ENCODE measurements around the gene SF3A1. TPM values are rescaled to one million over a fixed set of nuclear protein-coding genes. Genes with fewer than 3 reads are reported as not detected.

The SF3A1 gene
- total RNA-seq, 1 experiment from 2014 or later, result 272 TPM

DNA sequence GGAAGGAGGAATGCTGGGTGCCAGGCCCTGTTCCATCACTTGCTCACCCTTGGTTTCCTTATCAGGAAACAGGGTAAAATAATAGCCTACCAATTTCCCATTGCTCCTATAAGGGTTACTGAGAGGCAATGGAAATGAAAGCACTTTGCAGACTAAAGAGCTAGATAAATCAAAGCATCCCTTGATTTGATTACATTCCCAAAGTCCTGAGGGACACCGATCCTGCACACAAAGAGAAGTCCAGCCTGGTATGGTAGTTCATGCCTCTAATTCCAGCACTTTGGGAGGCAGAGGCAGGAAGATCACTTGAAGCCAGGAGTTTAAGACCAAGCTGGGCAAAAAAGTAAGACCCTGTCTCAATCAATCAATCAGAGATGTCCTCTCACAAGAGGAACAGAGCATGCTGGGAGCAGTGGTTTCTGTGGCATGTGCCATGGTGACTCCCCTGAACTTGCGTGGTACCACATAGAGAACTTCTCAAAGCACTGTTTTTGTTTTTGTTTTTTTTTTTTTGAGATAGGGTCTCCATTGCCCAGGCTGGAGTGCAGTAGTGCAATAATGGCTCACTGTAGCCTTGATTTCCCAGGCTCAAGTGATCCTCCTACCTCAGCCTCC is 40.6 kb downstream of the SF3A1 start (continued):
- TF ChIP-seq, protein P1, sequence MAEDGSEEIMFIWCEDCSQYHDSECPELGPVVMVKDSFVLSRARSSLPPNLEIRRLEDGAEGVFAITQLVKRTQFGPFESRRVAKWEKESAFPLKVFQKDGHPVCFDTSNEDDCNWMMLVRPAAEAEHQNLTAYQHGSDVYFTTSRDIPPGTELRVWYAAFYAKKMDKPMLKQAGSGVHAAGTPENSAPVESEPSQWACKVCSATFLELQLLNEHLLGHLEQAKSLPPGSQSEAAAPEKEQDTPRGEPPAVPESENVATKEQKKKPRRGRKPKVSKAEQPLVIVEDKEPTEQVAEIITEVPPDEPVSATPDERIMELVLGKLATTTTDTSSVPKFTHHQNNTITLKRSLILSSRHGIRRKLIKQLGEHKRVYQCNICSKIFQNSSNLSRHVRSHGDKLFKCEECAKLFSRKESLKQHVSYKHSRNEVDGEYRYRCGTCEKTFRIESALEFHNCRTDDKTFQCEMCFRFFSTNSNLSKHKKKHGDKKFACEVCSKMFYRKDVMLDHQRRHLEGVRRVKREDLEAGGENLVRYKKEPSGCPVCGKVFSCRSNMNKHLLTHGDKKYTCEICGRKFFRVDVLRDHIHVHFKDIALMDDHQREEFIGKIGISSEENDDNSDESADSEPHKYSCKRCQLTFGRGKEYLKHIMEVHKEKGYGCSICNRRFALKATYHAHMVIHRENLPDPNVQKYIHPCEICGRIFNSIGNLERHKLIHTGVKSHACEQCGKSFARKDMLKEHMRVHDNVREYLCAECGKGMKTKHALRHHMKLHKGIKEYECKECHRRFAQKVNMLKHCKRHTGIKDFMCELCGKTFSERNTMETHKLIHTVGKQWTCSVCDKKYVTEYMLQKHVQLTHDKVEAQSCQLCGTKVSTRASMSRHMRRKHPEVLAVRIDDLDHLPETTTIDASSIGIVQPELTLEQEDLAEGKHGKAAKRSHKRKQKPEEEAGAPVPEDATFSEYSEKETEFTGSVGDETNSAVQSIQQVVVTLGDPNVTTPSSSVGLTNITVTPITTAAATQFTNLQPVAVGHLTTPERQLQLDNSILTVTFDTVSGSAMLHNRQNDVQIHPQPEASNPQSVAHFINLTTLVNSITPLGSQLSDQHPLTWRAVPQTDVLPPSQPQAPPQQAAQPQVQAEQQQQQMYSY (CRISPR knock-in tag; IDR thresholded peaks at IDR 0.05), result no peak
- TF ChIP-seq ZNF232 (CRISPR knock-in tag; IDR thresholded peaks at IDR 0.05), result no peak

DNA sequence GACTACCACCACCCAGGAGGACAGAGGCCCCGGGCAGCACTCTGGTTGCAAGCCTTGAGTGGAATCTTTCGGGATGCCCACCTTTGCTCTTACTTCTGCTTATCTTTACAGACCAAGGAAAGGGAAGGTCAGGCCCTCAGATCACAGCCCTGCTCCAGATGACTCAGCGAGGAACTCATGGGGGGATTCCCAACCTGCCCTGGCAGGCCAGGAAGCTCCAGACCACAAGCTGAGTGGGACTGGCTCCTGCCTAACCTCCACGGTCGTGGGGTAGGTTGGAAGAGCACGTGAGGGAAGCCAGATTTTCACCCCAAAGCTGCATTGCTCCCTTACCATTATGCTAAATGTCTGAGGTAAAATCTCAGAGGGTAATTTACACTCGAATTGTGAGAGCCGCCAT is 41.8 kb downstream of the SF3A1 start:
- no peak for DNase-seq (ENCODE audit: low spot score)
- no peak for TF ChIP-seq ZNF317 (CRISPR knock-in tag; IDR thresholded peaks at IDR 0.05; ENCODE audit: borderline replicate concordance, low read depth)
- no peak for TF ChIP-seq SMAD4 (CRISPR knock-in tag; IDR thresholded peaks at IDR 0.05)
- TF ChIP-seq, protein P2, sequence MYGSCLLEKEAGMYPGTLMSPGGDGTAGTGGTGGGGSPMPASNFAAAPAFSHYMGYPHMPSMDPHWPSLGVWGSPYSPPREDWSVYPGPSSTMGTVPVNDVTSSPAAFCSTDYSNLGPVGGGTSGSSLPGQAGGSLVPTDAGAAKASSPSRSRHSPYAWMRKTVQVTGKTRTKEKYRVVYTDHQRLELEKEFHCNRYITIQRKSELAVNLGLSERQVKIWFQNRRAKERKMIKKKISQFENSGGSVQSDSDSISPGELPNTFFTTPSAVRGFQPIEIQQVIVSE (CRISPR knock-in tag; IDR thresholded peaks at IDR 0.05; ENCODE audit: borderline replicate concordance), result no peak
- TF ChIP-seq, protein P3, sequence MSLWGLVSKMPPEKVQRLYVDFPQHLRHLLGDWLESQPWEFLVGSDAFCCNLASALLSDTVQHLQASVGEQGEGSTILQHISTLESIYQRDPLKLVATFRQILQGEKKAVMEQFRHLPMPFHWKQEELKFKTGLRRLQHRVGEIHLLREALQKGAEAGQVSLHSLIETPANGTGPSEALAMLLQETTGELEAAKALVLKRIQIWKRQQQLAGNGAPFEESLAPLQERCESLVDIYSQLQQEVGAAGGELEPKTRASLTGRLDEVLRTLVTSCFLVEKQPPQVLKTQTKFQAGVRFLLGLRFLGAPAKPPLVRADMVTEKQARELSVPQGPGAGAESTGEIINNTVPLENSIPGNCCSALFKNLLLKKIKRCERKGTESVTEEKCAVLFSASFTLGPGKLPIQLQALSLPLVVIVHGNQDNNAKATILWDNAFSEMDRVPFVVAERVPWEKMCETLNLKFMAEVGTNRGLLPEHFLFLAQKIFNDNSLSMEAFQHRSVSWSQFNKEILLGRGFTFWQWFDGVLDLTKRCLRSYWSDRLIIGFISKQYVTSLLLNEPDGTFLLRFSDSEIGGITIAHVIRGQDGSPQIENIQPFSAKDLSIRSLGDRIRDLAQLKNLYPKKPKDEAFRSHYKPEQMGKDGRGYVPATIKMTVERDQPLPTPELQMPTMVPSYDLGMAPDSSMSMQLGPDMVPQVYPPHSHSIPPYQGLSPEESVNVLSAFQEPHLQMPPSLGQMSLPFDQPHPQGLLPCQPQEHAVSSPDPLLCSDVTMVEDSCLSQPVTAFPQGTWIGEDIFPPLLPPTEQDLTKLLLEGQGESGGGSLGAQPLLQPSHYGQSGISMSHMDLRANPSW (CRISPR knock-in tag; conservative IDR thresholded peaks at IDR 0.05; ENCODE audit: low read depth), result no peak
- TF ChIP-seq ZNF396 (CRISPR knock-in tag; IDR thresholded peaks at IDR 0.05; ENCODE audit: borderline replicate concordance), result no peak
- TF ChIP-seq, protein P4, sequence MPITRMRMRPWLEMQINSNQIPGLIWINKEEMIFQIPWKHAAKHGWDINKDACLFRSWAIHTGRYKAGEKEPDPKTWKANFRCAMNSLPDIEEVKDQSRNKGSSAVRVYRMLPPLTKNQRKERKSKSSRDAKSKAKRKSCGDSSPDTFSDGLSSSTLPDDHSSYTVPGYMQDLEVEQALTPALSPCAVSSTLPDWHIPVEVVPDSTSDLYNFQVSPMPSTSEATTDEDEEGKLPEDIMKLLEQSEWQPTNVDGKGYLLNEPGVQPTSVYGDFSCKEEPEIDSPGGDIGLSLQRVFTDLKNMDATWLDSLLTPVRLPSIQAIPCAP (CRISPR knock-in tag; IDR thresholded peaks at IDR 0.05), result no peak
- TF ChIP-seq ATF2 (CRISPR knock-in tag; IDR thresholded peaks at IDR 0.05; ENCODE audit: borderline replicate concordance, low read depth), result no peak
- no peak for TF ChIP-seq ZNF263 (CRISPR knock-in tag; IDR thresholded peaks at IDR 0.05; ENCODE audit: low read depth)
- TF ChIP-seq, protein P5, sequence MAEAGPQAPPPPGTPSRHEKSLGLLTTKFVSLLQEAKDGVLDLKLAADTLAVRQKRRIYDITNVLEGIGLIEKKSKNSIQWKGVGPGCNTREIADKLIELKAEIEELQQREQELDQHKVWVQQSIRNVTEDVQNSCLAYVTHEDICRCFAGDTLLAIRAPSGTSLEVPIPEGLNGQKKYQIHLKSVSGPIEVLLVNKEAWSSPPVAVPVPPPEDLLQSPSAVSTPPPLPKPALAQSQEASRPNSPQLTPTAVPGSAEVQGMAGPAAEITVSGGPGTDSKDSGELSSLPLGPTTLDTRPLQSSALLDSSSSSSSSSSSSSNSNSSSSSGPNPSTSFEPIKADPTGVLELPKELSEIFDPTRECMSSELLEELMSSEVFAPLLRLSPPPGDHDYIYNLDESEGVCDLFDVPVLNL (CRISPR knock-in tag; IDR thresholded peaks at IDR 0.05; ENCODE audit: borderline replicate concordance, low read depth), result no peak
- TF ChIP-seq CREM (CRISPR knock-in tag; IDR thresholded peaks at IDR 0.05), result no peak
- no peak for TF ChIP-seq ZNF425 (CRISPR knock-in tag; conservative IDR thresholded peaks at IDR 0.05)
- no peak for TF ChIP-seq FOXP1 (CRISPR knock-in tag; IDR thresholded peaks at IDR 0.05; ENCODE audit: borderline replicate concordance)
- no peak for TF ChIP-seq FOXJ3 (CRISPR knock-in tag; IDR thresholded peaks at IDR 0.05; ENCODE audit: borderline replicate concordance)
- TF ChIP-seq SMAD3 (CRISPR knock-in tag; IDR thresholded peaks at IDR 0.05; ENCODE audit: borderline replicate concordance), result no peak
- no peak for TF ChIP-seq NR3C1 (CRISPR knock-in tag; conservative IDR thresholded peaks at IDR 0.05; ENCODE audit: low read depth)
- no peak for TF ChIP-seq MYBL2 (CRISPR knock-in tag; IDR thresholded peaks at IDR 0.05)
- no peak for TF ChIP-seq ZNF423 (CRISPR knock-in tag; IDR thresholded peaks at IDR 0.05)
- TF ChIP-seq, protein P6, sequence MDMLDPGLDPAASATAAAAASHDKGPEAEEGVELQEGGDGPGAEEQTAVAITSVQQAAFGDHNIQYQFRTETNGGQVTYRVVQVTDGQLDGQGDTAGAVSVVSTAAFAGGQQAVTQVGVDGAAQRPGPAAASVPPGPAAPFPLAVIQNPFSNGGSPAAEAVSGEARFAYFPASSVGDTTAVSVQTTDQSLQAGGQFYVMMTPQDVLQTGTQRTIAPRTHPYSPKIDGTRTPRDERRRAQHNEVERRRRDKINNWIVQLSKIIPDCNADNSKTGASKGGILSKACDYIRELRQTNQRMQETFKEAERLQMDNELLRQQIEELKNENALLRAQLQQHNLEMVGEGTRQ (CRISPR knock-in tag; IDR thresholded peaks at IDR 0.05), result no peak

More for the DNA sequence above, 41.8 kb downstream of the SF3A1 start:
- H3K27ac Mint-ChIP-seq, result no peak overlapping the region
- no peak for ATAC-seq
- CTCF ChIA-PET, result interaction anchor here (1.5 to 6.7 kb wide), 2 partner anchors 12 to 27 kb away, joined by 5 to 36 read pairs; partner anchors contain the start of genes CASTOR1 and TBC1D10A
- POLR2A ChIA-PET, result no interaction called here
- peaks cover 10% of the 10 kb centered on the region for H3K4me1 Mint-ChIP-seq
- H3K9me3 Mint-ChIP-seq, result no peaks in the 10 kb centered on the region
- no peak overlapping the region for H3K4me3 Mint-ChIP-seq
- H3K27me3 Mint-ChIP-seq (ENCODE audit: low read depth), result no peaks in the 10 kb centered on the region
- H3K36me3 Mint-ChIP-seq, result no peaks in the 10 kb centered on the region
